ENCODE data around the gene PRR23C. TPM values are rescaled to one million over a fixed set of nuclear protein-coding genes. Genes with fewer than 3 reads are reported as not detected.

Gene PRR23C
- total RNA-seq, 1 donor from 2014 or later: not detected

DNA sequence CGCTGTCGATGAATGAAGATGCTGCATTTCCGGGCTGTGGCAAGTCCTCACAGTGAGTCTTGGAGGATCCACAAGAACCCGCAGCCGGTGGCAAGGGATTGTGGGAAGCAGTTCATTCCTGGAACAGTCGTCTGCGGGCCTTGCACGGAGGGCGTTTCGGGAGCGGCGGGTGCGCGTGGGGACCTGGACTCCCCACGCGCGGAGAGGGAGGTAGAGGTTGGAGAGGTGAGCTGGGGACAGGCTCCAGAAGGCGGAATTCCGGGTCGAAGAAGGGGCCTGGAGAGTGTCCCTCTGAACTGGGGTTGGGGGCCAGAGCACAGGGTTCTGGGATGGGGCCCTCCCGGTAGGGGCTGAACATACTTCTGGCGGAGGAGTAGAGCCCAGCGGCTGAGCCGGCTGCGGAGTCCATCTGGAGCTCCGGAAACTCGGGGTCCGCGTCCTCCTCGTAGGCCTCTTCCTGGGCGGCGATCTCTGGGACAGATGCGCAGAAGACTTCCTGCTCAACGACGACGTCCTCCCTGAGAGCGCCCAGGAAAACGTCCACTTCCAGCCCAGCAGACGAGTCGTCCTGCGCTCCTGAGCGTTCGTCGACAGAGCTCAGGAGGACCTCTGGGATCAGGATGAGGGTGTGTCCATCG, 39.2 kb downstream of the PRR23C start:
- DNase-seq (ENCODE audit: low spot score): no peak

- no peak for DNase-seq (ENCODE audit: low spot score)
These were observed 49.0 kb downstream of the PRR23C start for GRCh38 chr3:138995706-138996105.

Other genes with a start within 250 kb of the PRR23C start
- 31.2 TPM for gene PIK3CB, start 210.0 kb downstream of the PRR23C start, total RNA-seq
- gene FOXL2, start 97.8 kb downstream of the PRR23C start, total RNA-seq: not detected
- not detected for gene FOXL2NB, start 97.7 kb downstream of the PRR23C start, total RNA-seq
- not detected for gene PRR23A, start 38.6 kb downstream of the PRR23C start, total RNA-seq
- not detected for gene PRR23B, start 24.0 kb downstream of the PRR23C start, total RNA-seq

Data from mesenteric fat pad (tissue), 1 donor.